GM18508 (cell line): Measurements from ENCODE around the gene MAGI2.

ENCODE experiments used
- ATAC-seq: cut with Tn5 transposase; IDR thresholded peaks from one replicate; pipeline ENCODE4 v1.9.1; 2021; ENCODE audit warnings: moderate number of reproducible peaks; ENCODE audit not compliant: insufficient read depth, unreplicated experiment

The MAGI2 gene

DNA sequence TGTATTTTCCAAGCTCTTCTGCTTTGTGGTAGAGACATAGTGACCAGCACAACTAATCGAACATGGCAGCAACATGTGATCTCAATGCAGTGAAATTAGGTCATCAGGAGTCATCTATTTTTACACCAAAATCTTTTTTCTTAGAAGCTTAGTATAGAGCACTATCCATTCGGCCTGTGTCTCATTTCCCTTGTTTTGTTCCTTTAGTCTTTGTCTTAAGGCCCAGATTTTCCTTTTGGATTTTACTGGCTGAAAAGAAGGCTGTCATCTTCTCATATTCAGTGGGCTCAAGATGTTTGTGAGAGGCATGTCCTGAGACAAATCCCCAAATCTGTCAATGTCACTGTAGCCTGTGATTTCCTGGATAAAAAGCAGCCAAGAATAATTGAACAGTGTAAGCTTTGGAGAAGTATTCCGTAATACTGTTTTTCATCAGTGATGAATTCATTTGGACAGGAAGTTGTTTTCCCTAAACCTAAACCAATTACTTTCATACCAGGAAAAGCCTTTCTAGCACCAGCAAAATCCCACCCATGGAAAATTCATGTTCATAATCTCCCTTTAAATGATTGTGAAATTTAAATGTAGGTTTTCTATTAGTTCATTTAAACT is 55.2 kb downstream of the MAGI2 start:
- ATAC-seq: no peak

DNA sequence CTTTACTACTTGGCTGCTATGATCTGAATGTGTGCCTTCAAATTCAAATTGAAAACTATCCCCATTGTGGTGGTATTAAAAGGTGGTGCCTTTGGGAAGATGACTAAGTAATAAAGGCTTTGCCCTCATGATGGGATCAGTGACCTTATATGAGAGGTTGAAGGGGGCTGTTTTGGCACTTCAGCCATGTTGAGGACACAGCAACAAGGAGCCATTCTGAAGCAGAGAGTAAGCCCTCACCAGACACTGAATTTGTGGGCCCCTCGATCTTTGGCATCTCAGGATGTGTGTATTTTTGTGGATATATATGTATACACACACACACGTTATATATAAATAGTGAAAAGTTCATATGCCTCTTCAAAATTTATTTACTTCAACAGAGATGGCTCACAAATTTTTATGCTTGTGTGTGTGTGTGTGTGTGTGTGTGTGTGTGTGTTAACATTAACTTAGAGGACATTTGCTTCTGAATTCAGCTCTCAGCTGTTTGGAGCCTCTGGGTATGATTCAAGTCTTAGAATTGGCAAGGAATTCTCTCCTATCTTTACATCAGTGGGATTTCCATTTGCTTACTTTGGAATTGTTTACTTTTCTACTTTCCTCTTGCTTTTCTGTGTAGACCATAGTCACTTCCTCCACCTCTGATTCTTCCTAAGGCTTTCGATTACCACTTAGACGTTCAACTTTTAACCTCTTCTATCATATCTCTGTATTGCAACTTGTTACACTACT is 66.6 kb downstream of the MAGI2 start:
- ATAC-seq: no peak

DNA sequence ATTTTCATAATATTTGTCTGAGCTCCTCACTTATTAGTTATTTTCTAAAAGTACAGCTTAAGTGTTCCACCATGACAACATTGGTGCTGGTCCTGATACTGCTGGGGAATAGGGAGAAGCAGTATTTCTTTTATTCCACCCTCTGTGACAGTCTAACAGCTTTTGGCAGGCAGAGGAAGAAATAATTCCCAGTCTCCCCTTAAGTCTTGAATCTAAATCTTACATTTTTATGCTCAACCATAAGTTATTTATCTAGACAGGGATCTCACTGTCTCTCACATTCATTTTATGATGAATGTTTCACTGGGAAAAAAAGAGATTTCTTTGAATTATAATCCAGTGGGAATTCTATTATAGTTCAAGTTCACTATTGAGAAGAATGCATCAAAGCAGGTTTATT is 71.5 kb downstream of the MAGI2 start:
- no peak for ATAC-seq

DNA sequence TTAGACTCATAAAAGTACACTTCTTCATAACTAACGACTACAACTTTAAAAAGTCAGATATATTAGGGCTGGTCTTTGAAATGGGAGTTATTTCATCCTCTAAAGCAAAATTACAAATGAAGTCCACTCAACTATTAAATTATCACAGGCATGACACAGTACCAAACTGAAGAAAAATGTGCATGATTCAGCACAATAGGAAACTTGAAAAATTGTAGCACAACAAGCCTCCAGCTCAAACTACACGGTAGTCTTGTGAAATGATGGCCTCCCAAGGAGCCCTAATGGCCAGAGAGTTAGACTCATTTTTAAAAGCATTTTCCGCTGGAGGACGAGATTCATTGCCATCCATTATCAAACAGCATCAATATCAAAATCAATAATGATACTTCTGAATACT is 76.4 kb downstream of the MAGI2 start:
- no peak for ATAC-seq

DNA sequence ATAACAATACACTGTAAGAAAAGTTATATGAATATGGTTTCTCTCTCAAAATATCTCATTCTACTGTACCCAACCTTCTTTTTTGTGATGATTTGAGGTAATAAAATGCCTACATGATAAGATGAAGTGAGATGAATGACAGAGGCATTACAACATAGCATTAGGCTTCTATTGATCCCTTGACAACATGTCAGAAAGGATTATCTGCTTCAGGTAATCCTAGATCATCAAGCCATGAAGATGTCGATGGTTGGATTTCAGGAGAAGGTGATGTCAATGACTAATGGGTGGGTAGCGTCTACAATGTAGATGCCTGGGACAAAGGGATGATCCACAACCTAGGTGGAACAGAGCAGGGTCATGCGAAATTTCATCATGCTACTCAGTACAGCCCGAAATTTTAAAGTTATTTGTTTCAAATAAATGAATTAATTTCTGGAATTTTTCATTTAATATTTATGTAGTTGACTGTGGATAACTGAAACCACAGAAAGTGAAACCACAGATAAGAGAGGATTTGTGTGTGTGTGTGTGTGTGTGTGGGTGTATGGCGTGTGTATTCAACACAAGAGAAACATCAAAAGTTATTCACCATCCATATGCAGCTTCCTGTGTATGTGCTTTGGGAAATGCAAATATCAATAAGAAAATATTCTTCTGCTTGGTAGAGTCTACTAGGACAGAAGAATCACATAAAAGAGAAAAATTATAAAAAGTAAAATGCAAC is 77.0 kb downstream of the MAGI2 start:
- no peak for ATAC-seq

DNA sequence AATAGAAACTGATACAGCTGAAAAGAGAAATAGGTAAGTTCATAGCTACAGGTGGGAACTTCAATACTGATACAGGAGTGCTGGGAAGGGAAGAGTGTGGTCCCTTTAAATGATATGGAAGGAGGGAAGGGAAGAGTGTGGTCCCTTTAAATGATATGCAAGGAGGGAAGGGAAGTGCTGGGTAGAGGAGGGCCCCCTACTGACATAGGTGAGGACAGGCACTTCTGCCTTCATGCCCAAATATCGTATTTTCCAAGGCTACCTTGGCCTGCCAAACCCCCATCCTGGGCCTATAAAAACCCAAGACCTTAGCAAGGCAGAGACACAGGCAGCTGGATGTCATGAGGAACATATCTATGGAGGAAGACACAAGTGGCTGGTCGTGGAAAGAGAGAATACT is 92.3 kb downstream of the MAGI2 start:
- no peak for ATAC-seq

DNA sequence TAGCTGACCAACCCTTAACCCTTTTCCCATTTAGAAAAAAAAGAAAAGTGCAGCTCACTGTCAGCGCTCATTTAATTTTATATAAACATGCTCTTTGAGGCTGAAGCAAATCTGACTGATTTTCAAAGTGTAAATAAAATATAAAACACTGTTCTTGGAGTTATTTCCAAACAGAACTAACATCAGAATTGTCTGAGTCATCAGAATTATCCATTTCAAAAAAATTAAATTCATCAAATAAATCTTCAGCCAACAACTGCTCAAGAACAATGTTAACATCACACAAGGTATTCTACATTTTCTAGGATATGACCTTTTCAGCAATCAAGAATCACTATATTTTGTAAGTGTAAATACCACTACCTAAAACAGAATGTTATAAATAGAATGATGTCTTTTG is 93.6 kb downstream of the MAGI2 start:
- no peak for ATAC-seq

DNA sequence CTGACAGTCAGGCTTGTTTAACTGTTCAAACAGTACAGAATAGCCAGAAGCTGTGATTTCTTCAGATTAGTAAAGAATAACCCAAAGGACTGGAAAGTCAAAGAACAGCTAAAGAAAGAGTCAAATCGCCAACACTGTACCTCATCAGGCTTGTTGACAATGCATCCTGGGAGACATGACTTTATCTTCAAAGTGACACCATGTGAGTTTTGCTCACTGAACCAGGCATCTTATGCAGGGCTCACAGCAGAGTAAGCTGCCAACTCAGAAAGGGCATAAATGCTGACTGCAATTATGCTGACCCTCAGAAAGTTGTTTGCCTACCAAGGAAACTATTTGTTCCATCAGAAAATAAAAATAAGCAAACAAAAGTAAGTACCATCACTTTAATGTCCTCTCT is 96.4 kb downstream of the MAGI2 start:
- no peak for ATAC-seq

DNA sequence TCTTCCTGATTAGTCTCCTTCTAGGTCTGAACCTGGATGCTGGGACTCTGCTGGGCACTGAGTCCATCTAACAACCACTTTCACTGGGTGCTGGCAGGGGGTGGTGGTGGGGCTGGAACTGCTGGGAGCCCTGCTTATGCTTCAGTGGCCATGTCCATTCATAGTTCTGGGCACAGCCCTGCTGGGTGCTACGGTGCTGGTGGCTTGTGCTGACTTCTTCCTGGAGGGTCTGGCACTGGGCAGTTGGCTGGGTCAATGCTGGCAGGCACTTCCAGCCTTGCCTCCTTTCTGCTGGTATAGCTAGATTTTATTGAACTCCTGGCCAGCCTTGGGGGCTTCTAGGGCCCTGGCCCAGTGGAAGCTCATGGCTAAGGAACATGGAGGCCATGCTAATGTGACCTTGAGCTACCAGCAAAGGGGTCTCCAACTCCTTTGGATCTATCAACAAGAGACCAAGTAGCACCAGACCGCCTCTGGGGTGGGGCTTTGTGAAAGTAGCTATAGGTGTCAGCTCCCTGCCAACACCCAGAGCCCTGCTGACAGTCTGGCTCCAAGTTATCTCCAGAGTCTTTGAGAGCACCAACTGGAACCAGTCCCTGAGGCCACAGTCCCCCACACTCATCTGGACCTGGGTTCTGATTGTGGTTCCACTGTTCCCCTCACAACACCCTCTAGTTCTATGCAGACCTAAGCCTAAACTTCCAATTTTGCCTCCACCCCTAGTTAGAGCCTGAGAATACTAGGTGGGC is 99.6 kb downstream of the MAGI2 start:
- ATAC-seq: no peak

DNA sequence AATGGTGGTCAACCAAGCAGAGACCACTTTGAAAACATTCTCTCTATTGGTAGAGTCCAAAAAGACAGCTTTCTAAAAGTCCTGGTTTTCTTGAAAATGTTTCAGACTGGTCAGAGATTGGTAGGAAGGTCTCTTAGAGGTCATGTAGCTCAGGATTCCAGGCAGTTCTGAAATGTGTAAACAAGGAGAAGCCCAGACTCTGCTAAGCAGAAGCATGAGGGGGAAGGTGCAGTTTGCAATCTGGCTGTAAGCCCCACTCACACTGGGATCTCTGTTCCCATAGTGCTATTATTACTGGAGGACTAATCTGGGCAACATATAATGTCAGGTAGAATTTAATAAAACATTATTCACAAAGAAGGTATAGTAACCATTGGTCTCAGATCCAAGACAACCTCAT is 101.1 kb downstream of the MAGI2 start:
- no peak for ATAC-seq

DNA sequence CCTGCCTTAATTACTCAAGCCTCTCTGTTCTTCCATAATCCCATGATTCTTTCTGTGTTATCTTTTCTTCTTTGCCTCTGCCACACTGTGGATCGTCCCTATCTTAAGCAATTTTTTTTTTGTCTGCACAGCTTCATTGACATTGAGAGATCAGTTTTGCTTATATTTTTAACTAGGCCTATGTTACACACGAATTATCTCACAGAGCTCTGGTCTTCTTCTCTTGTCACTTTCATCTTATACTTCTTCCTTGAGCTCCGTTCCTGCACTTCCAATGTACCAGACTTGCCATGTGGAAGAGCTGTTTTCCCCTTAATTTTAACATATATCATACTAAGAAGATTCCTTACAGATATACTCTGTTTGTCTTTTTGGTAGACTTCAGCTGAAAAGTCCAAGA is 106.1 kb downstream of the MAGI2 start:
- ATAC-seq: no peak

DNA sequence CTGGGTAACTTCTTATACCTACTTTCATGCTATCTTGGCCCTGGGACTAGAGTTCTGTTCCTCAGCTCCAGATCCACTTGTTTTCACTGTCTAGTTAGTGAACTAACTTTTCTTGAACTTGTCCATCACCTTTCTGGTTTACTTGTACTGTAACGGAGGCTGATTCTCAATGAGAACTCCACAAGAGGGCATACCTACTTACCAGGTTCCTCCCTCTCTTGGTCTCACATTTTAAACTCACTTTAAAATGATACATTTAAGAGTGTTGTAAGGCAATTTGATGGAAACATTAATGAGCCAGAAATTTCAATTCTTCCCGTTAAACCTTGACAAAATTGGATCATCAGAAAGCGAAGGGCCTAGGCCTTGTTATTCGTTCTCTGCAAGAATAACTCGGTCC is 111.6 kb downstream of the MAGI2 start:
- no peak for ATAC-seq

DNA sequence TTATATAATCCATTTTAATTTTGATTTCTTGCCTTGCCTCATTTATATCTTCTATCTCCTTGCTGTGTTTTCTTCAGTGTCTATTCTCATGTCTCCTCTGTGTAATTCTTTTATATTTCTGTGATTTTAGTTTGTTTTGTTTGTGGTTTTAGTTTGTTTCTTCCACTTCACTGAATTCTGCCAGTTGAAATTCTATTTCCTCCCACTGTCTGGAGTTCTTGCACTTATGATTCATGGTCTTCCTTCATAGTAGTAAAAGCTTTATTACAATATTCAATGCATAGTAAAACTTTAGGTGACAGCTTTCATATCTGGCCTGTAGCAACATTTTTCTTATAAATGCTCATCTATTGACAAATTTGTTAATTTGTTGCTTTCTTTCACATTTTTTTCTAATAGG is 113.3 kb downstream of the MAGI2 start:
- ATAC-seq: no peak

DNA sequence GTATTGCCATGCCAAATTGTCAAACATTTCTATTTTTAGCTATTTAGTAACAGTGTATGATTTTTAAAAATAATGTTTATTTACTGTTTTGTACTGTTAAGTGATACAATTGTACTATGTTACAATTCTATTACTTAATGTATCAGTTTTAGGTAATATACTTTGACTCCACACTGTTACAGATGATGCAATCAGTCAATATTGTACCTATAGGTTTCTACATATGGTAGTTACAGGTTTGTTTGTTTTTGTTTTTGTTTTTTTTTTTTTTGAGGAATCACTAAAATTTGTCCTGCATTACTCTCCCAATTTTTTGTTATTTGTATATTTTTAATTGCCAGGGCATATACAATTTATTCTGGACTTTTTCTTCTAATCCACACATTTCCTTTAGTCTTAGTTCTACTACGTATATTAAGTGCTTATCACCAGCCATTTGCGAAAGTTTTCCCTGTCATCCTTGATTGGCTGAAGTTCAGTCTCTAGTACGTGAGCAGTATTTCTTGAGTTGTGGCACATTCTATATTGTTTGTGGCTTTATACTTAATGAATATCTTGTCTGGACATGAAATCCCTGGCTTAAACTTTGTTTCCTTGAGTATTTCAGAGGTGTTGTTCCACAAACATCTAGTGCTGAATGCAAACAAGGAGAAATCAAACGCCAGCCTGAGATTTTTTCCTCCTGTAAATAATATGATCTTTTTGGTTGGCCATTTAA is 114.1 kb downstream of the MAGI2 start:
- no peak for ATAC-seq

DNA sequence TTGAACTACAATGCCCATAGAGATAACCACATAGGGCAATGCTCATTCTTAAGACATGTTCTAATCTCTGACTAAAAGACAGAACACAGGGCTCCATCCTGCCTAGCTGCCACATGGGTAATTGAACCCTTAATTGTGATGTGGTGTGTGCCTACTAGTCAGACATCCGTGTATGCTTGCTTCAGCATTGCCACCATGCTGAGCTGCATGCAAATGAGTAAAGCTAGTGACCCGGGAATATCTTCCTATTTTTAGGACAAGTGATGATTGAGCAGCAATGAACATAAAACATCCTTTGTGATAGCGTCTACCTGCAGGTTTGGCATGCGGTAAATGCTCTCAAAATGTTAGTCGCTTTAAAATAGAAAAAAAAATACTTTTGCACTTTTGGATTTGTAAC is 115.8 kb downstream of the MAGI2 start:
- ATAC-seq: no peak

DNA sequence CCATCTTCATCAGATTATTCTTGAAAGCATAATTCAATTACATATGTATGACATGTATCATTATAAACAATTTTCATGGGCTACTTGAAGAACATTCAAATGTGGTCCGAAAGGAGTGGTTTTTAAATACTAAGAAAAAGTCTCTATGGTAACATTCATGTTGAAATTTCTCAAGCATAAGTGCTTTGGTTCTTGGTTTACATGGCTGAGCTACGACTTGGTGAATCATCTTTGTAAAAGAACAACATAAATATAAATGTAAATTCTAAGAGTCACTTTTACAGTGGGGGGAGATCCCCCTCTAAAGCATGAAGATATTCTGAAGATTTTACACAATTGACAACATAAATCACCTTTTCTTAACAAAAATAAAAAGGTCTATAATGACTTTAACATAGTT is 118.6 kb downstream of the MAGI2 start:
- no peak for ATAC-seq

DNA sequence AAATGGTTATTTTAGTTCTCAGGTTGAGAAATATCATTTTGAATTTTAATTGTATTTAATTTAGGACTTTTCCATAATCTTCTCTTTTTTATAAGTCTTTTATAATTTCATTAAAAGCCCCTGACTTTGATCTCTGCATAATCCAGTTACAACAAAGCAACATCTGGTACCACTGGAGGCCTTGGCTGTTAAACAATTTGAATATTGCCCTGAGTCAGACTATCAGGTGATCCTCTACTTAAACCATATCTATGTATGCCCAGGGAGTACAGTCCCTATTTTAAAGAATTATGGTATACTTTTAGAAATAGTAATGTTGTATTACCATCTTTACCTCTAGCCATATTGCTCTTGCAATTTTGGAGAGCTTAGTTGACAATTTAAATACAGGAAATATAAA is 119.1 kb downstream of the MAGI2 start:
- no peak for ATAC-seq

DNA sequence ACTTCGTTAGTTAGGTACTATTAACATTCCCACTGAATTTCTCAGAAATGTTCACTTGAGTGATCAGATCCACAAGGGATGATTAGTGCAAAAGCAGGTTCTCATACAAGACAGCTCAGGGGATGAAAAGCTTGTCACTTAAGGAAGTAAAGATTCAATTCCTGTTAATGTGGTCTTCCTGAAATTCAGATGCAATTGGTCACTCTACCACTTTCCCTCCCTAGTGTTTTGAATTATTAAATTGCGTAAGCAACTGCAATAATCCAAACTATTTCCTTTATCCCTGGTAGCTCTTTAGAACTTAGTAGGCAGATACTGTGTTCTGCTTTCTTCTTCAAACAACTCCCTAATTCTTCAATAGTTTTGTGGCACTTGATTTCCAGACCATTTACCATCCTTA is 121.4 kb downstream of the MAGI2 start:
- ATAC-seq: no peak

DNA sequence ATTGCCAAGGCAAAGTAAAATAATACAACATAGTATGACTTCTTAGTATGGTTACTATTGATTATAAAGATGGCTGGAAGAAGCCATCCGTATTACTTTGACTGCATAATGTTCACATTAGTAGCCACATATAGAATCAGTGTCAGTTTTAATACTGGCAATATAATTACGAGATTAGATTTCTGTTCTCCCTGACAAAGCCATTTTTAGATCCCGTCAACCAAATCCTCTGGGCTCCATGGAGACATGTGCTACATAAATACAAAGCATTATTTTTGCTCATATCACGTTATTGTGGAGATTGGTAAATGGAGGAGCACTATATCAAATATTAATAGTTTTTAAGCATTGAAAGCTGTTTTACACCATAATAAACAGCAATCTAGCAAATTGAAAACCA is 124.0 kb downstream of the MAGI2 start:
- no peak for ATAC-seq

DNA sequence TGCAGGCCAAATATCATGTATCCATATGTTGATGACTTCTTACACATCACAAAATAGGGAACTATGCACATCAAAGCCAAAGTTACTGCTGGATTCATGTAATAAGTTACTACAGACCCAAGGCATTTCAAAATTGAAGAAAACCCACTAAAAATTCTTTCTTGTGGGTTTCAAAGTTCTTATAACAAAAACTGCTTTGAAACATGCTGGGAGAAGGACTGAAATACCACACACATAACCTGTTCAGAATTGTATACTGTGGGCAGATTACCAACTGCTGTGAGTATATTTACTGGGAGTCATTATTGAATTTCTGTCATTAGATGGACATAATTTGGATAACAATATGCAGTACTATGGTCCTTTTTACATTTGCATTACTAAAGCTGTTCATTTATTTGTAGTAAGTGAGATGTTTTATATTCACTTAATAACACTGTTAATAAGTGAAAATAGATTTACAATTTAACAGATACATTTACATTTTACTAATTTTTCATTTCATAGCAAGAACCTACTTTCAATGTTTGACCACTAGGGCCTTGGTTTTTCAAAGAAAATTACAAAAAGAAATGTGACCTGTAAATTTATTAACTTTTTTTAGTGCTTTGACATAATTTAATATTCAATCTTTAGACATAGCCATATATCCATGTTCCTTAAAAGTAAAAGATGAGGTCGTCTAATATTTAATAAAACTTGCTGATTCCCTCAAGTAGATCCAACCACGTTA is 132.6 kb downstream of the MAGI2 start:
- no peak for ATAC-seq
